Measurements from ENCODE around the gene DCLK1.

The DCLK1 gene

GRCh38 chr13:36058116-36058515, 73.1 kb downstream of the DCLK1 start:
- Histone ChIP-seq H3K27ac (ENCODE audit: low read depth, low read length) (no peak overlapping the region), H3K36me3 (ENCODE audit: control insufficient read depth in 1 of 2, insufficient read depth in 2 of 2, low read length in 2 of 2) (no peaks in the 10 kb centered on the region), H3K4me1 (ENCODE audit: control insufficient read depth in 1 of 2, insufficient read depth in 2 of 2, low read length in 2 of 2) (no peaks in the 10 kb centered on the region), H3K4me3 (ENCODE audit: low read depth in 1 of 2, low read length in 2 of 2) (no peak overlapping the region), H3K9ac (ENCODE audit: low read depth in 1 of 2, low read length in 2 of 2) (no peak overlapping the region), H3K9me3 (ENCODE audit: control insufficient read depth in 1 of 2, low read length in 2 of 2) (peaks cover 0 to 3% of the 10 kb centered on the region in 2 donors), H3K27me3 (ENCODE audit: control insufficient read depth in 1 of 2, insufficient read depth in 2 of 2, low read length in 2 of 2) (no peaks in the 10 kb centered on the region)

- H3K9ac ChIP-seq (ENCODE audit: low read depth in 1 of 2, low read length in 2 of 2): no peak overlapping the region
- H3K27me3 ChIP-seq (ENCODE audit: control insufficient read depth in 1 of 2, insufficient read depth in 2 of 2, low read length in 2 of 2): no peaks in the 10 kb centered on the region
- no peak overlapping the region for H3K27ac ChIP-seq (ENCODE audit: low read depth, low read length)
- H3K9me3 ChIP-seq (ENCODE audit: control insufficient read depth in 1 of 2, low read length in 2 of 2): peaks cover 0 to 3% of the 10 kb centered on the region in 2 donors
- H3K36me3 ChIP-seq (ENCODE audit: control insufficient read depth in 1 of 2, insufficient read depth in 2 of 2, low read length in 2 of 2): no peaks in the 10 kb centered on the region
- H3K4me1 ChIP-seq (ENCODE audit: control insufficient read depth in 1 of 2, insufficient read depth in 2 of 2, low read length in 2 of 2): no peaks in the 10 kb centered on the region
- H3K4me3 ChIP-seq (ENCODE audit: low read depth in 1 of 2, low read length in 2 of 2): no peak overlapping the region
Observed at GRCh38 chr13:36057547-36057946, 73.6 kb downstream of the DCLK1 start.

GRCh38 chr13:36057041-36057440, 74.1 kb downstream of the DCLK1 start:
- no peaks in the 10 kb centered on the region for H3K4me1 ChIP-seq (ENCODE audit: control insufficient read depth in 1 of 2, insufficient read depth in 2 of 2, low read length in 2 of 2)
- H3K9ac ChIP-seq (ENCODE audit: low read depth in 1 of 2, low read length in 2 of 2): no peak overlapping the region
- no peak overlapping the region for H3K4me3 ChIP-seq (ENCODE audit: low read depth in 1 of 2, low read length in 2 of 2)
- peaks cover 0 to 3% of the 10 kb centered on the region in 2 donors for H3K9me3 ChIP-seq (ENCODE audit: control insufficient read depth in 1 of 2, low read length in 2 of 2)
- H3K27me3 ChIP-seq (ENCODE audit: control insufficient read depth in 1 of 2, insufficient read depth in 2 of 2, low read length in 2 of 2): no peaks in the 10 kb centered on the region
- no peak overlapping the region for H3K27ac ChIP-seq (ENCODE audit: low read depth, low read length)
- no peaks in the 10 kb centered on the region for H3K36me3 ChIP-seq (ENCODE audit: control insufficient read depth in 1 of 2, insufficient read depth in 2 of 2, low read length in 2 of 2)

GRCh38 chr13:36055366-36055765, 75.8 kb downstream of the DCLK1 start:
- no peaks in the 10 kb centered on the region for H3K4me1 ChIP-seq (ENCODE audit: control insufficient read depth in 1 of 2, insufficient read depth in 2 of 2, low read length in 2 of 2)
- H3K9me3 ChIP-seq (ENCODE audit: control insufficient read depth in 1 of 2, low read length in 2 of 2): peaks cover 0 to 3% of the 10 kb centered on the region in 2 donors
- H3K27ac ChIP-seq (ENCODE audit: low read depth, low read length): no peak overlapping the region
- H3K4me3 ChIP-seq (ENCODE audit: low read depth in 1 of 2, low read length in 2 of 2): no peak overlapping the region
- no peaks in the 10 kb centered on the region for H3K36me3 ChIP-seq (ENCODE audit: control insufficient read depth in 1 of 2, insufficient read depth in 2 of 2, low read length in 2 of 2)
- H3K27me3 ChIP-seq (ENCODE audit: control insufficient read depth in 1 of 2, insufficient read depth in 2 of 2, low read length in 2 of 2): no peaks in the 10 kb centered on the region
- H3K9ac ChIP-seq (ENCODE audit: low read depth in 1 of 2, low read length in 2 of 2): no peak overlapping the region

- H3K9me3 ChIP-seq (ENCODE audit: control insufficient read depth in 1 of 2, low read length in 2 of 2): peaks cover 0 to 3% of the 10 kb centered on the region in 2 donors
- no peak overlapping the region for H3K4me3 ChIP-seq (ENCODE audit: low read depth in 1 of 2, low read length in 2 of 2)
- H3K36me3 ChIP-seq (ENCODE audit: control insufficient read depth in 1 of 2, insufficient read depth in 2 of 2, low read length in 2 of 2): no peaks in the 10 kb centered on the region
- no peaks in the 10 kb centered on the region for H3K4me1 ChIP-seq (ENCODE audit: control insufficient read depth in 1 of 2, insufficient read depth in 2 of 2, low read length in 2 of 2)
- H3K9ac ChIP-seq (ENCODE audit: low read depth in 1 of 2, low read length in 2 of 2): no peak overlapping the region
- no peak overlapping the region for H3K27ac ChIP-seq (ENCODE audit: low read depth, low read length)
- no peaks in the 10 kb centered on the region for H3K27me3 ChIP-seq (ENCODE audit: control insufficient read depth in 1 of 2, insufficient read depth in 2 of 2, low read length in 2 of 2)
Observed at GRCh38 chr13:36054041-36054440, 77.1 kb downstream of the DCLK1 start.

- Histone ChIP-seq H3K27ac (ENCODE audit: low read depth, low read length) (no peak overlapping the region), H3K9me3 (ENCODE audit: control insufficient read depth in 1 of 2, low read length in 2 of 2) (peaks cover 0 to 3% of the 10 kb centered on the region in 2 donors), H3K36me3 (ENCODE audit: control insufficient read depth in 1 of 2, insufficient read depth in 2 of 2, low read length in 2 of 2) (no peaks in the 10 kb centered on the region), H3K4me3 (ENCODE audit: low read depth in 1 of 2, low read length in 2 of 2) (no peak overlapping the region), H3K9ac (ENCODE audit: low read depth in 1 of 2, low read length in 2 of 2) (no peak overlapping the region), H3K27me3 (ENCODE audit: control insufficient read depth in 1 of 2, insufficient read depth in 2 of 2, low read length in 2 of 2) (no peaks in the 10 kb centered on the region), H3K4me1 (ENCODE audit: control insufficient read depth in 1 of 2, insufficient read depth in 2 of 2, low read length in 2 of 2) (no peaks in the 10 kb centered on the region)
Observed at GRCh38 chr13:36051082-36051481, 80.1 kb downstream of the DCLK1 start.

GRCh38 chr13:36046672-36047071, 84.5 kb downstream of the DCLK1 start:
- no peaks in the 10 kb centered on the region for H3K4me1 ChIP-seq (ENCODE audit: control insufficient read depth in 1 of 2, insufficient read depth in 2 of 2, low read length in 2 of 2)
- peaks cover 0 to 3% of the 10 kb centered on the region in 2 donors for H3K9me3 ChIP-seq (ENCODE audit: control insufficient read depth in 1 of 2, low read length in 2 of 2)
- H3K4me3 ChIP-seq (ENCODE audit: low read depth in 1 of 2, low read length in 2 of 2): no peak overlapping the region
- H3K36me3 ChIP-seq (ENCODE audit: control insufficient read depth in 1 of 2, insufficient read depth in 2 of 2, low read length in 2 of 2): no peaks in the 10 kb centered on the region
- H3K27ac ChIP-seq (ENCODE audit: low read depth, low read length): no peak overlapping the region
- H3K9ac ChIP-seq (ENCODE audit: low read depth in 1 of 2, low read length in 2 of 2): no peak overlapping the region
- H3K27me3 ChIP-seq (ENCODE audit: control insufficient read depth in 1 of 2, insufficient read depth in 2 of 2, low read length in 2 of 2): no peaks in the 10 kb centered on the region

- Histone ChIP-seq H3K4me1 (ENCODE audit: control insufficient read depth in 1 of 2, insufficient read depth in 2 of 2, low read length in 2 of 2) (no peaks in the 10 kb centered on the region), H3K9me3 (ENCODE audit: control insufficient read depth in 1 of 2, low read length in 2 of 2) (peaks cover 0 to 4% of the 10 kb centered on the region in 2 donors), H3K27me3 (ENCODE audit: control insufficient read depth in 1 of 2, insufficient read depth in 2 of 2, low read length in 2 of 2) (no peaks in the 10 kb centered on the region), H3K27ac (ENCODE audit: low read depth, low read length) (no peak overlapping the region), H3K36me3 (ENCODE audit: control insufficient read depth in 1 of 2, insufficient read depth in 2 of 2, low read length in 2 of 2) (no peaks in the 10 kb centered on the region), H3K9ac (ENCODE audit: low read depth in 1 of 2, low read length in 2 of 2) (no peak overlapping the region), H3K4me3 (ENCODE audit: low read depth in 1 of 2, low read length in 2 of 2) (no peak overlapping the region)
Observed at GRCh38 chr13:36038785-36039555, 92.2 kb downstream of the DCLK1 start.

- Histone ChIP-seq H3K9ac (ENCODE audit: low read depth in 1 of 2, low read length in 2 of 2) (no peak overlapping the region), H3K27ac (ENCODE audit: low read depth, low read length) (no peak overlapping the region), H3K9me3 (ENCODE audit: control insufficient read depth in 1 of 2, low read length in 2 of 2) (peaks cover 0 to 4% of the 10 kb centered on the region in 2 donors), H3K4me3 (ENCODE audit: low read depth in 1 of 2, low read length in 2 of 2) (no peak overlapping the region), H3K36me3 (ENCODE audit: control insufficient read depth in 1 of 2, insufficient read depth in 2 of 2, low read length in 2 of 2) (no peaks in the 10 kb centered on the region), H3K27me3 (ENCODE audit: control insufficient read depth in 1 of 2, insufficient read depth in 2 of 2, low read length in 2 of 2) (no peaks in the 10 kb centered on the region), H3K4me1 (ENCODE audit: control insufficient read depth in 1 of 2, insufficient read depth in 2 of 2, low read length in 2 of 2) (no peaks in the 10 kb centered on the region)
Observed at GRCh38 chr13:36033035-36033434, 98.1 kb downstream of the DCLK1 start.

GRCh38 chr13:36031490-36031889, 99.7 kb downstream of the DCLK1 start:
- Histone ChIP-seq H3K27ac (ENCODE audit: low read depth, low read length) (no peak overlapping the region), H3K4me1 (ENCODE audit: control insufficient read depth in 1 of 2, insufficient read depth in 2 of 2, low read length in 2 of 2) (no peaks in the 10 kb centered on the region)

More at GRCh38 chr13:36031490-36031889, 99.7 kb downstream of the DCLK1 start:
- H3K4me3 ChIP-seq (ENCODE audit: low read depth in 1 of 2, low read length in 2 of 2): no peak overlapping the region
- H3K27me3 ChIP-seq (ENCODE audit: control insufficient read depth in 1 of 2, insufficient read depth in 2 of 2, low read length in 2 of 2): no peaks in the 10 kb centered on the region
- no peak overlapping the region for H3K9ac ChIP-seq (ENCODE audit: low read depth in 1 of 2, low read length in 2 of 2)
- H3K9me3 ChIP-seq (ENCODE audit: control insufficient read depth in 1 of 2, low read length in 2 of 2): peaks cover 0 to 4% of the 10 kb centered on the region in 2 donors
- no peaks in the 10 kb centered on the region for H3K36me3 ChIP-seq (ENCODE audit: control insufficient read depth in 1 of 2, insufficient read depth in 2 of 2, low read length in 2 of 2)
